Right ventricle myocardium superior (tissue), 1 donor: ENCODE data around the gene SRR. TPM values are rescaled to one million over a fixed set of nuclear protein-coding genes. Genes with fewer than 3 reads are reported as not detected.

Source experiments
- ATAC-seq: fragments of 200-7000 bp; cut with Tn5 transposase; one replicate; pipeline ENCODE4 v1.9.1; 2020; ENCODE audit warnings: mild to moderate bottlenecking; ENCODE audit not compliant: poor library complexity
- DNase-seq: peaks from one replicate; pipeline ENCODE4 v3.0.0-alpha.2; 2020
- intact Hi-C: fragments of 100-400 bp; cut with DNase I; formaldehyde crosslinking; loops from one replicate; pipeline ENCODE4 v1.11.2; 2022
- total RNA-seq: library from RNA; stranded (reverse); fragmentation: NEBNext Ultra II Directional; extraction: Animal tissue kit (Norgen Biotek cat#: 25700); gene quantifications from one replicate; pipeline ENCODE4 v1.2.1, GENCODE V29; 2021
- donor health status: DM: no; HTN: yes; CAD: no; lungs with severe emphysema.

Gene SRR
- total RNA-seq, 1 donor from 2014 or later: 8.3 TPM

- ATAC-seq (peak; percentile 97), DNase-seq (peak; percentile 94)
- intact Hi-C loops: no loop called here
Observed at GRCh38 chr17:2336215-2336851, 32.6 kb downstream of the SRR start, which contains the start of gene TSR1. TSS of gene TSR1 (minus strand) at chr17:2336457. CDS start at chr17:2336427, 30 bp downstream.

DNA sequence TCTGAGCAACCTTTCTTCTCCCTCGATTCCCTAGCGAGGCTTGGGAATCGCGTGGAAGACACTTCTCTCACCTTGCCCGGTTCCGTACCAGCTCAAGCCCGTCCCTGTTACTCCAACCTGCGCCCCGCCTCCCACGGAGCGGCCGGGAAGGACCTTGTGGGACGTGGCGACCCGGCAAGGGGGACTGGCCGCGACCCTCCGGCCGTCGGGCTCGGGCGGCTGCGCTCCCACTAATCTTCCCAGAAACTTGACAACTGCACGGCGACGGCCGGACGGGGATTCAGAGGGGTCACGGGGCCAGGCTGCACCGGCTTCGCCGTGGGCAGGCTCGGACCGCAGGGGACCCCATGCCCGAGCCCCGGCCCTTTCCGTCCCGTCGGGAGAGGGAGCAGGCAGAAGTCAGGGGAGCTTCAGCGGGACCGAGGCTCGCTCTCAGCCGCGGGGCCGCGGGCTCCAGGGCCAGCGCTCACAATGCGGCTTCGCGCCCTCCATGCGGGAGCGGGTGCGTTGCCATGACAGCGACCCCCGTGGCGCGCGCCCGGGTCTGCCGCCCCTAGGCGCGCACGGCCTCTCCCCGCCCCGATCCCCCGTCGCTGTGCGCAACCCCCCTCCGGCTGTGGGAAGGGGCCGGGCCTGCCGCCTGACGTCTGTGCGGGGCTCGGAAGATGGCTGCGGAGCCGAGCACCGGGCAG is 33.2 kb downstream of the SRR start, which contains the start of gene SGSM2:
TSS of gene SGSM2 (plus strand) at position 650 of the 692 bp plus-strand sequence. CDS start 188 bp downstream, outside the sequence.
- intact Hi-C loops: no loop called here
- ATAC-seq (peak; percentile 71), DNase-seq (peak; percentile 78)

GRCh38 chr17:2337544-2338314 is 34.0 kb downstream of the SRR start:
- intact Hi-C loops: no loop called here
- DNase-seq (peak; percentile 78), ATAC-seq (peak; percentile 61)

- ATAC-seq: no peak
- intact Hi-C loops: no loop called here
- no peak for DNase-seq
Observed at GRCh38 chr17:2338315-2338657, 34.5 kb downstream of the SRR start.

DNA sequence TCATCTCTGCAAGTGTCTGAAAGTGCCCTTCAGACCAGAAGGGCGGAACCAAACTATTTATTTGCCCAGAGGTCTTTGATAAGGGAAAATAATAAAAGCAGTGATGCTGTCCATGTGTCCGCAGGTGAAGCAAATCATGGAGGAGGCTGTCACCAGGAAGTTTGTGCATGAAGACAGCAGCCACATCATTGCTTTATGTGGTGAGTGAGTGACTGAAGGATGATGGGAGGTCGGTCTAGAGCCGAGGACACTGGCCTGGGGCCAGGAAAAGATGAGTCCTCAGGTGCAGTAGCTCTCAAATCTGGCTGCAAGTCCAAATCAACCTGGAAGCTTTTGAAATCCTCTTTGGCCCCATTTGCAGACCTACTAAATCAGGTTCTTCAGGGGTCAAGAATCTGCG is 39.7 kb downstream of the SRR start:
- intact Hi-C loops: no loop called here
- ATAC-seq: no peak
- DNase-seq: no peak

DNA sequence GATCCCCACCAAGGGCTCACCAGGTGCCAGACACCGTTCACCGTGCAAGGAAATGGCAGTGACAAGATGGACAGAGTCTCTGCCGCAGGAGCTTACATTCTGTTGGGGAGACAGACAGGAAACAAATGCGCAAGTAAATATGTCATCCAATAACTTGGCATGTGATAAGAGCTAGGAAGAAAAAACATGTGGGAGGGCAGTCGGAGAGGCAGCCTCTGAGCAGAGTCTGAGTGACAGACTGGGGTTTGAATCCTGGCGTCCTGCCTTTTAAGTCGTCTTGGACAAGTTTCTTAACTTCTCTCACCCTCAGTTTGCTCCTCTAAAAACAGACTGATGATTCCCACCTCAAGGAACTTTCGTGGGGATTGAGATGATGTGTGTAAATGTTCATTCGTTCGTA is 40.8 kb downstream of the SRR start:
- DNase-seq (no peak), ATAC-seq (no peak)
- intact Hi-C loops: no loop called here

GRCh38 chr17:2346475-2346874 is 42.7 kb downstream of the SRR start:
- ATAC-seq: no peak
- intact Hi-C loops: no loop called here
- no peak for DNase-seq

DNA sequence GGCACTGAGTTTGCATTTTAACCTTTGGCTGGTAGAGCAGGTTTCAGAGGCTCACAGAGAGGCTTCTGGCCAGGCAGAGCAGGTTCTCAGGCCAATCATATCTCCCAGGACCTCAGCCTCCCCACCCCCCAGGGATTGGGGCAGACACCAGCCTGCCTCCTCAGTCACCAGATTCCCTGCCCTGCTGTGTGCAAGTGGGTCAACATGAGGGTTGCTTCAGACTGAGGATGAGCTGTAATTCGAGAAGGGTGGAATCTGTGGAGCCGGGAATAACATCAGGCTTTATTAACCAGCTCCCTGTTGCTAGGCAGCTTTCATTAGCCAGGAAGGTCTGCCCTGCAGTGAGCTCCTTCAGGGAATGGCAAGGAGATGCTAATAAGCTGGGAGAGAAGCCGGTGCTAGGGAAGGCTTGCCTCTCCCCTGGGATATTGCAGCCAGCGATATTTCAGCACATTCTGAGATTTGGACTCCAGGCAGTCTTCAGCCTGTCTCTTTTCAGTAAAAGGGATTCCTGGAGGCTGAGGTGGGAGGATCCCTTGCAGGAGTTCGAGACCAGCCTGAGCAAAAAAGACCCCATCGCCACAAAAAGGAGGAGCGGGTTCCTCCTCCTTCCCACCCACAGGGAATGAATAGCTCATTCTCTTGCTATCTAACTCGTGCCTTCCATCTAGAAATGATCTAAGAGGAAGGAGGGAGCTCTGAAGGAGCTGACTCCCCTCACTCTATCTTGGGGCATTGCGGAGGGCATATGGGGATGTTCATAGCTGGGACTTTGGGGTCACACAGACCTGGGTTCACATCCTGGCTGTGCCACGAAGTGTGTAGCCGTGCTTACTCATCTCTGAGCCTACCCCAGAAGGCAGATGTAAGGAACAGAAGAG is 44.3 kb downstream of the SRR start:
- no peak for DNase-seq
- peak; percentile 70 for ATAC-seq
- intact Hi-C loops: no loop called here

GRCh38 chr17:2351269-2351668 is 47.5 kb downstream of the SRR start:
- ATAC-seq (no peak), DNase-seq (no peak)
- intact Hi-C loops: no loop called here

- no peak for ATAC-seq
- intact Hi-C loops: no loop called here
Observed at GRCh38 chr17:2354311-2354710, 50.6 kb downstream of the SRR start.

DNA sequence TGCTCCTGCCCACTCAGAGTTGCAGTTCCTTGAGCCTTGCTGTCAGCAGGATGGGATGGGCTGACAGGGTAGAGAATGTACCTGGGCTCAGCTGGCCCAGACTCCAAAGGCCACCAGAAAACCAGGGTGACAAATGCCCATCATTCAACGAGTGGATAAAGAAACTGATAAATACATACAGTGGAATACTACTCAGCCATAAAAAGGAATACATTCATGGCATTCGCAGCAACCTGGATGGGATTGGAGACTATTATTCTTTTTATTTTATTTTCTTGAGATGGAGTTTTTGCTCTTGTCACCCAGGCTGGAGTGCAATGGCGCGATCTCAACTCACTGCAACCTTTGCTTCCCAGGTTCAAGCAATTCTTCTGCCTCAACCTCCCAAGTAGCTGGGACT is 53.5 kb downstream of the SRR start:
- ATAC-seq: no peak
- intact Hi-C loops: no loop called here
- no peak for DNase-seq

More at GRCh38 chr17:2354311-2354710, 50.6 kb downstream of the SRR start:
- no peak for DNase-seq

- ATAC-seq (no peak), DNase-seq (no peak)
- intact Hi-C loops: no loop called here
Observed at GRCh38 chr17:2357931-2358434, 54.2 kb downstream of the SRR start.

DNA sequence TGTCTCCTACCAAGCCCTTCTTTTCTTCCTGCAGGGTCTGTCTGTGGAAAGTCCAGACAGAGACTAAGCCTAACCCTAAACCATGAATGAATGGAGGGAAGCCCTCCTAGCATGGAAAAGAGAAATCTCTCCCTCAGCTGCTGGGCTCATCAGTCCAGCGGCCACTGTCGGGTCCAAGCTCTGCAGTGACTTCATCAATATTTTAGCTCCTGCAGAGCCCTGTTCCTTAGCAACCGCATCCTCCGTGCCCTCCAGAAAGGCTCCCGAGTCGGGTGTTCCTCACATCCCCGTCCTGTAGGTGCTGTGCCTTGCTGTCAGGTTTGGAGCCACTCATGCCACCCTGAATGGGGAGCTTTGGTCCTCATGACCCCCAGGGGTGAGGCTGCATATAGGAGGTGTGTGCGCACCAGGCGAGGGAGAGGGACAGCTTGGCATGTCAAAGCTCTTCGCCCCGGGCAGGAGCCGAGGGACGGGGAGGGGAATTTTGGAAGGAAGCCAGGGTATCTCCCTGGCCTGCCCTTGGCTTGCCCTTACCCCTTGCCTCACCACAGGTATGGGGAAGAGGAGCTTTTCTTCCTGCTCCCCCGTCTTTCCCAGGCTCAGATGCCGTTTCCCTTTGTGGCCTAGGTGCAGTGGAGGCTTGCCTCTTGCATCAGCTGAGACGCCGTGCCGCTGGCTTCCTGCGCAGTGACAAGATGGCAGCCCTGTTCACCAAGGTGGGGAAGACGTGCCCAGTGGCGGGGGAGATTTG is 57.4 kb downstream of the SRR start:
- intact Hi-C loops: no loop called here
- ATAC-seq (no peak), DNase-seq (no peak)

GRCh38 chr17:2362016-2362415 is 58.3 kb downstream of the SRR start:
- intact Hi-C loops: no loop called here
- ATAC-seq: no peak
- no peak for DNase-seq

- intact Hi-C loops: no loop called here
- DNase-seq: no peak
Observed at GRCh38 chr17:2362416-2362815, 58.7 kb downstream of the SRR start.

GRCh38 chr17:2362881-2363280 is 59.1 kb downstream of the SRR start:
- intact Hi-C loops: no loop called here
- DNase-seq: no peak
- ATAC-seq: no peak

More at GRCh38 chr17:2362416-2362815, 58.7 kb downstream of the SRR start:
- ATAC-seq: no peak

DNA sequence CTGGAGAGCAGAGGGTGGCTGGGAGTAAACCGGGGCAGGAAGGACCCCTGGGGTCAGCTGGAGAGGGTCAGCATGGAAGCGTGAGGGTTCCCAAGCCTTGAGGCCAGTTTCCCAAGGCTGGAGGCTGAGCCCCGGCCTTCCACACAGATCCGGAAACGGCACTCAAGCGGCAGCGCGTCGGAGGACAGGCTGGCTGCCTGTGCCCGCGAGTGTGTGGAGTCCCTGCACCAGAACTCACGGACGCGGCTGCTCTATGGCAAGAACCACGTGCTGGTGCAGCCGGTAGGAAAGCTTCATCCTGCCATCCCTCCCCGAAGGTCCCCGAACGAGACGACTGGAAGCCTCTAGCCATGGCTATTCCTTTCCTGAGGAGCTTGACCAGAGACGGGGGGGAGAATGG is 59.6 kb downstream of the SRR start:
- ATAC-seq (no peak), DNase-seq (no peak)
- intact Hi-C loops: no loop called here
